HL-60 (cell line): ENCODE measurements around the gene RAG1.

Experiments
- GABPA ChIP-seq: IDR thresholded peaks from 2 replicates; pipeline ENCODE4 v1.6.1; 2012; ENCODE audit warnings: low read depth
- POLR2AphosphoS5 ChIP-seq: IDR thresholded peaks from 2 replicates; pipeline ENCODE4 v1.6.1; 2012; ENCODE audit warnings: low read depth
- REST ChIP-seq: IDR thresholded peaks from 2 replicates; pipeline ENCODE4 v1.6.1; 2012; ENCODE audit warnings: low read depth; ENCODE audit not compliant: insufficient replicate concordance
- SPI1 ChIP-seq: IDR thresholded peaks from 2 replicates; pipeline ENCODE4 v1.6.1; 2012; ENCODE audit warnings: low read depth, mild to moderate bottlenecking, borderline replicate concordance
- TF ChIP-seq, protein P1 (sequence below): IDR thresholded peaks from one replicate; pipeline ENCODE4 v1.5.1; 2011; ENCODE audit warnings: low read length, control low read depth, inconsistent platforms; ENCODE audit not compliant: insufficient read depth

GRCh38 chr11:36623494-36623893 lies 55.7 kb downstream of the RAG1 start:
- TF ChIP-seq GABPA = no peak
- TF ChIP-seq, protein P1, sequence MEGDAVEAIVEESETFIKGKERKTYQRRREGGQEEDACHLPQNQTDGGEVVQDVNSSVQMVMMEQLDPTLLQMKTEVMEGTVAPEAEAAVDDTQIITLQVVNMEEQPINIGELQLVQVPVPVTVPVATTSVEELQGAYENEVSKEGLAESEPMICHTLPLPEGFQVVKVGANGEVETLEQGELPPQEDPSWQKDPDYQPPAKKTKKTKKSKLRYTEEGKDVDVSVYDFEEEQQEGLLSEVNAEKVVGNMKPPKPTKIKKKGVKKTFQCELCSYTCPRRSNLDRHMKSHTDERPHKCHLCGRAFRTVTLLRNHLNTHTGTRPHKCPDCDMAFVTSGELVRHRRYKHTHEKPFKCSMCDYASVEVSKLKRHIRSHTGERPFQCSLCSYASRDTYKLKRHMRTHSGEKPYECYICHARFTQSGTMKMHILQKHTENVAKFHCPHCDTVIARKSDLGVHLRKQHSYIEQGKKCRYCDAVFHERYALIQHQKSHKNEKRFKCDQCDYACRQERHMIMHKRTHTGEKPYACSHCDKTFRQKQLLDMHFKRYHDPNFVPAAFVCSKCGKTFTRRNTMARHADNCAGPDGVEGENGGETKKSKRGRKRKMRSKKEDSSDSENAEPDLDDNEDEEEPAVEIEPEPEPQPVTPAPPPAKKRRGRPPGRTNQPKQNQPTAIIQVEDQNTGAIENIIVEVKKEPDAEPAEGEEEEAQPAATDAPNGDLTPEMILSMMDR = no peak
- no peak for TF ChIP-seq REST
- TF ChIP-seq POLR2AphosphoS5 = no peak
- TF ChIP-seq SPI1 = no peak
